ENCODE measurements around the gene GKAP1. TPM values are rescaled to one million over a fixed set of nuclear protein-coding genes. Genes with fewer than 3 reads are reported as not detected.

GKAP1 gene
- total and polyA plus RNA-seq, 2 of the 13 experiments (the other 11 are each of a cell fraction or from before 2014, with no cell fraction given) = 5.6 to 6.1 TPM

DNA sequence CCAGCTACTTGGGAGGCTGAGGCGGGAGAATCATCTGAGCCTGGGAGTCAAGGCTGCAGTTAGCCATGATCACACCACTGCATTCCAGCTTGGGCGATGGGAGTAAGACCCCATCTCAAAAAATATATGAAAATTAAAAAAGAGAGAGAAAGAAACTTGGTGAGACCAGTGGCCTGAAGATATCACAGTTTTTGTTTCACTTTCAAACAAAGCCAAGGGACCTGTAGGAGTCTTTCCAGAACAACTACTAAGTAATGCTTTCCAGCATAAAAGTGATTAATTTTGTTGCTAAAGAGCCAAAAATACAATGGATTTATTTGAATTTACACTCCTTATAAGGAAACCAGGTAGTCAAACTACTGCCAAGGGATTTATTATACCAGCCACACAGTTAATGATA lies 23.5 kb downstream of the GKAP1 start:
- BruUV-seq (replicated peaks) = no TSS peak
- H3K27ac ChIP-seq (ENCODE audit: extremely low read length, insufficient read depth, low read length) = no peak overlapping the region
- H3K4me3 ChIP-seq (replicated peaks in 1 of 3; ENCODE audit: insufficient read depth in 1 of 3, low read depth in 2 of 3, low read length in 3 of 3) = no peak overlapping the region
- ChIA-PET POLR2A (no interaction called here), CTCF (ENCODE audit: low intra/inter-chr PET ratio, low total read pairs) (no interaction called here)
- intact Hi-C loops (cut with micrococcal nuclease; ENCODE audit: unreplicated experiment) (no loop called here), in situ Hi-C loops (cut with HindIII; ENCODE audit: extremely low pct_ligation_motif_present, low pct_unique_long_range_greater_than_20kb) (no loop called here)
- no peaks in the 10 kb centered on the region for H3K79me2 ChIP-seq (ENCODE audit: insufficient read depth, low read length)
- WGBS (ENCODE audit: low lambda C conversion rate) = 91% methylated on average over 2 of the region's 2 CpGs
- H3K4me1 ChIP-seq (ENCODE audit: insufficient read depth, low read length) = no peaks in the 10 kb centered on the region
- no peak overlapping the region for H3K9ac ChIP-seq (ENCODE audit: insufficient read depth, low read depth, low read length)
- H2AFZ ChIP-seq (ENCODE audit: low read length) = no peak overlapping the region
- ATAC-seq (no peak), FAIRE-seq (no peak), DNase-seq (ENCODE audit: low spot score) (no peak)
- H3K9me3 ChIP-seq (ENCODE audit: low read length) = no peaks in the 10 kb centered on the region
- H3K27me3 ChIP-seq (ENCODE audit: control insufficient read depth in 1 of 2, insufficient read depth in 2 of 2, low read length in 2 of 2) = no peaks in the 10 kb centered on the region
- H3K4me2 ChIP-seq (ENCODE audit: low read depth, low read length) = no peak overlapping the region
- no peaks in the 10 kb centered on the region for H4K20me1 ChIP-seq (ENCODE audit: insufficient read depth, low read length)
- peaks cover 2 to 21% of the 10 kb centered on the region in 2 experiments; a peak in 3 of 5 replicates for H3K36me3 ChIP-seq (replicated peaks in 1 of 2; ENCODE audit: control insufficient read depth in 1 of 2, insufficient read depth in 2 of 2, low read length in 2 of 2)
- TF ChIP-seq, protein P1, sequence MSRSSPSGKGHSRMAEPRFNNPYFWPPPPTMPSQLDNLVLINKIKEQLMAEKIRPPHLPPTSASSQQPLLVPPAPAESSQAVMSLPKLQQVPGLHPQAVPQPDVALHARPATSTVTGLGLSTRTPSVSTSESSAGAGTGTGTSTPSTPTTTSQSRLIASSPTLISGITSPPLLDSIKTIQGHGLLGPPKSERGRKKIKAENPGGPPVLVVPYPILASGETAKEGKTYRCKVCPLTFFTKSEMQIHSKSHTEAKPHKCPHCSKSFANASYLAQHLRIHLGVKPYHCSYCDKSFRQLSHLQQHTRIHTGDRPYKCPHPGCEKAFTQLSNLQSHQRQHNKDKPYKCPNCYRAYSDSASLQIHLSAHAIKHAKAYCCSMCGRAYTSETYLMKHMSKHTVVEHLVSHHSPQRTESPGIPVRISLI (CRISPR knock-in tag; IDR thresholded peaks at IDR 0.05; ENCODE audit: borderline replicate concordance) = no peak
- TF ChIP-seq GATAD1 (CRISPR knock-in tag; IDR thresholded peaks at IDR 0.05) (no peak), EZH2 (conservative IDR thresholded peaks at IDR 0.05; ENCODE audit: low read depth, low read length) (no peak), SATB2 (CRISPR knock-in tag; IDR thresholded peaks at IDR 0.05) (no peak), SRSF4 (IDR thresholded peaks at IDR 0.05; ENCODE audit: low read depth, low read length, poor library complexity, severe bottlenecking) (no peak), MXI1 (IDR thresholded peaks at IDR 0.05; ENCODE audit: borderline replicate concordance, low read depth, low read length) (no peak), ZFP82 (CRISPR knock-in tag; IDR thresholded peaks at IDR 0.05; ENCODE audit: borderline replicate concordance) (no peak), ZNF430 (CRISPR knock-in tag; IDR thresholded peaks at IDR 0.05) (no peak), FOXP1 (IDR thresholded peaks at IDR 0.05) (no peak), FOXP1 (CRISPR knock-in tag; IDR thresholded peaks at IDR 0.05) (no peak)
- TF ChIP-seq, protein P2, sequence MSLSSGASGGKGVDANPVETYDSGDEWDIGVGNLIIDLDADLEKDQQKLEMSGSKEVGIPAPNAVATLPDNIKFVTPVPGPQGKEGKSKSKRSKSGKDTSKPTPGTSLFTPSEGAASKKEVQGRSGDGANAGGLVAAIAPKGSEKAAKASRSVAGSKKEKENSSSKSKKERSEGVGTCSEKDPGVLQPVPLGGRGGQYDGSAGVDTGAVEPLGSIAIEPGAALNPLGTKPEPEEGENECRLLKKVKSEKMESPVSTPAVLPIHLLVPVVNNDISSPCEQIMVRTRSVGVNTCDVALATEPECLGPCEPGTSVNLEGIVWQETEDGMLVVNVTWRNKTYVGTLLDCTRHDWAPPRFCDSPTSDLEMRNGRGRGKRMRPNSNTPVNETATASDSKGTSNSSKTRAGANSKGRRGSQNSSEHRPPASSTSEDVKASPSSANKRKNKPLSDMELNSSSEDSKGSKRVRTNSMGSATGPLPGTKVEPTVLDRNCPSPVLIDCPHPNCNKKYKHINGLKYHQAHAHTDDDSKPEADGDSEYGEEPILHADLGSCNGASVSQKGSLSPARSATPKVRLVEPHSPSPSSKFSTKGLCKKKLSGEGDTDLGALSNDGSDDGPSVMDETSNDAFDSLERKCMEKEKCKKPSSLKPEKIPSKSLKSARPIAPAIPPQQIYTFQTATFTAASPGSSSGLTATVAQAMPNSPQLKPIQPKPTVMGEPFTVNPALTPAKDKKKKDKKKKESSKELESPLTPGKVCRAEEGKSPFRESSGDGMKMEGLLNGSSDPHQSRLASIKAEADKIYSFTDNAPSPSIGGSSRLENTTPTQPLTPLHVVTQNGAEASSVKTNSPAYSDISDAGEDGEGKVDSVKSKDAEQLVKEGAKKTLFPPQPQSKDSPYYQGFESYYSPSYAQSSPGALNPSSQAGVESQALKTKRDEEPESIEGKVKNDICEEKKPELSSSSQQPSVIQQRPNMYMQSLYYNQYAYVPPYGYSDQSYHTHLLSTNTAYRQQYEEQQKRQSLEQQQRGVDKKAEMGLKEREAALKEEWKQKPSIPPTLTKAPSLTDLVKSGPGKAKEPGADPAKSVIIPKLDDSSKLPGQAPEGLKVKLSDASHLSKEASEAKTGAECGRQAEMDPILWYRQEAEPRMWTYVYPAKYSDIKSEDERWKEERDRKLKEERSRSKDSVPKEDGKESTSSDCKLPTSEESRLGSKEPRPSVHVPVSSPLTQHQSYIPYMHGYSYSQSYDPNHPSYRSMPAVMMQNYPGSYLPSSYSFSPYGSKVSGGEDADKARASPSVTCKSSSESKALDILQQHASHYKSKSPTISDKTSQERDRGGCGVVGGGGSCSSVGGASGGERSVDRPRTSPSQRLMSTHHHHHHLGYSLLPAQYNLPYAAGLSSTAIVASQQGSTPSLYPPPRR (CRISPR knock-in tag; IDR thresholded peaks at IDR 0.05; ENCODE audit: borderline replicate concordance) = no peak
- TF ChIP-seq, protein P3, sequence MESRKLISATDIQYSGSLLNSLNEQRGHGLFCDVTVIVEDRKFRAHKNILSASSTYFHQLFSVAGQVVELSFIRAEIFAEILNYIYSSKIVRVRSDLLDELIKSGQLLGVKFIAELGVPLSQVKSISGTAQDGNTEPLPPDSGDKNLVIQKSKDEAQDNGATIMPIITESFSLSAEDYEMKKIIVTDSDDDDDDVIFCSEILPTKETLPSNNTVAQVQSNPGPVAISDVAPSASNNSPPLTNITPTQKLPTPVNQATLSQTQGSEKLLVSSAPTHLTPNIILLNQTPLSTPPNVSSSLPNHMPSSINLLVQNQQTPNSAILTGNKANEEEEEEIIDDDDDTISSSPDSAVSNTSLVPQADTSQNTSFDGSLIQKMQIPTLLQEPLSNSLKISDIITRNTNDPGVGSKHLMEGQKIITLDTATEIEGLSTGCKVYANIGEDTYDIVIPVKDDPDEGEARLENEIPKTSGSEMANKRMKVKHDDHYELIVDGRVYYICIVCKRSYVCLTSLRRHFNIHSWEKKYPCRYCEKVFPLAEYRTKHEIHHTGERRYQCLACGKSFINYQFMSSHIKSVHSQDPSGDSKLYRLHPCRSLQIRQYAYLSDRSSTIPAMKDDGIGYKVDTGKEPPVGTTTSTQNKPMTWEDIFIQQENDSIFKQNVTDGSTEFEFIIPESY (CRISPR knock-in tag; IDR thresholded peaks at IDR 0.05) = no peak
- TF ChIP-seq, protein P4, sequence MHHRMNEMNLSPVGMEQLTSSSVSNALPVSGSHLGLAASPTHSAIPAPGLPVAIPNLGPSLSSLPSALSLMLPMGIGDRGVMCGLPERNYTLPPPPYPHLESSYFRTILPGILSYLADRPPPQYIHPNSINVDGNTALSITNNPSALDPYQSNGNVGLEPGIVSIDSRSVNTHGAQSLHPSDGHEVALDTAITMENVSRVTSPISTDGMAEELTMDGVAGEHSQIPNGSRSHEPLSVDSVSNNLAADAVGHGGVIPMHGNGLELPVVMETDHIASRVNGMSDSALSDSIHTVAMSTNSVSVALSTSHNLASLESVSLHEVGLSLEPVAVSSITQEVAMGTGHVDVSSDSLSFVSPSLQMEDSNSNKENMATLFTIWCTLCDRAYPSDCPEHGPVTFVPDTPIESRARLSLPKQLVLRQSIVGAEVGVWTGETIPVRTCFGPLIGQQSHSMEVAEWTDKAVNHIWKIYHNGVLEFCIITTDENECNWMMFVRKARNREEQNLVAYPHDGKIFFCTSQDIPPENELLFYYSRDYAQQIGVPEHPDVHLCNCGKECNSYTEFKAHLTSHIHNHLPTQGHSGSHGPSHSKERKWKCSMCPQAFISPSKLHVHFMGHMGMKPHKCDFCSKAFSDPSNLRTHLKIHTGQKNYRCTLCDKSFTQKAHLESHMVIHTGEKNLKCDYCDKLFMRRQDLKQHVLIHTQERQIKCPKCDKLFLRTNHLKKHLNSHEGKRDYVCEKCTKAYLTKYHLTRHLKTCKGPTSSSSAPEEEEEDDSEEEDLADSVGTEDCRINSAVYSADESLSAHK (CRISPR knock-in tag; IDR thresholded peaks at IDR 0.05; ENCODE audit: borderline replicate concordance) = no peak
- TF ChIP-seq, protein P5, sequence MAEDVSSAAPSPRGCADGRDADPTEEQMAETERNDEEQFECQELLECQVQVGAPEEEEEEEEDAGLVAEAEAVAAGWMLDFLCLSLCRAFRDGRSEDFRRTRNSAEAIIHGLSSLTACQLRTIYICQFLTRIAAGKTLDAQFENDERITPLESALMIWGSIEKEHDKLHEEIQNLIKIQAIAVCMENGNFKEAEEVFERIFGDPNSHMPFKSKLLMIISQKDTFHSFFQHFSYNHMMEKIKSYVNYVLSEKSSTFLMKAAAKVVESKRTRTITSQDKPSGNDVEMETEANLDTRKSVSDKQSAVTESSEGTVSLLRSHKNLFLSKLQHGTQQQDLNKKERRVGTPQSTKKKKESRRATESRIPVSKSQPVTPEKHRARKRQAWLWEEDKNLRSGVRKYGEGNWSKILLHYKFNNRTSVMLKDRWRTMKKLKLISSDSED (CRISPR knock-in tag; IDR thresholded peaks at IDR 0.05) = no peak

Data from HepG2 (cell line).